Glomerular endothelial cell (primary cell): ENCODE data around the gene CDH23. TPM values are rescaled to one million over a fixed set of nuclear protein-coding genes. Genes with fewer than 3 reads are reported as not detected.

Experiments used
- DNase-seq: peaks from one replicate; pipeline ENCODE4 v3.0.0-alpha.2; 2011; ENCODE audit warnings: low read depth, low spot score; ENCODE audit errors: extremely low read depth
- total RNA-seq: library from RNA; depleted of rRNA; stranded (reverse); fragments of >200 nt; gene quantifications from 2 replicates; pipeline ENCODE4 v1.2.3, GENCODE V29; 2015

The CDH23 gene
- total RNA-seq, 1 donor from 2014 or later = not detected

- DNase-seq = no peak
Measured at GRCh38 chr10:71647526-71648253, 251.0 kb downstream of the CDH23 start.

GRCh38 chr10:71648254-71648932 is 251.7 kb downstream of the CDH23 start:
- no peak for DNase-seq

GRCh38 chr10:71648933-71649320 is 252.2 kb downstream of the CDH23 start:
- DNase-seq = no peak

GRCh38 chr10:71649631-71650030 is 252.9 kb downstream of the CDH23 start:
- DNase-seq = no peak

- DNase-seq = no peak
Measured at GRCh38 chr10:71650397-71650796, 253.7 kb downstream of the CDH23 start.

- DNase-seq = no peak
Measured at GRCh38 chr10:71651428-71651827, 254.7 kb downstream of the CDH23 start.

- DNase-seq = no peak
Measured at GRCh38 chr10:71651928-71652327, 255.2 kb downstream of the CDH23 start.

- no peak for DNase-seq
Measured at GRCh38 chr10:71653044-71653443, 256.3 kb downstream of the CDH23 start.

GRCh38 chr10:71656220-71656619 is 259.5 kb downstream of the CDH23 start:
- DNase-seq = no peak

GRCh38 chr10:71657604-71658466 is 261.1 kb downstream of the CDH23 start:
- no peak for DNase-seq

GRCh38 chr10:71658467-71658745 is 261.7 kb downstream of the CDH23 start:
- DNase-seq = no peak

GRCh38 chr10:71659111-71659634 is 262.5 kb downstream of the CDH23 start:
- DNase-seq = no peak

- DNase-seq = no peak
Measured at GRCh38 chr10:71659737-71660136, 263.0 kb downstream of the CDH23 start.

- no peak for DNase-seq
Measured at GRCh38 chr10:71660313-71660712, 263.6 kb downstream of the CDH23 start.

GRCh38 chr10:71661060-71661622 is 264.4 kb downstream of the CDH23 start:
- no peak for DNase-seq

GRCh38 chr10:71661779-71662336 is 265.1 kb downstream of the CDH23 start:
- DNase-seq = no peak

GRCh38 chr10:71663311-71663710 is 266.6 kb downstream of the CDH23 start:
- no peak for DNase-seq

- no peak for DNase-seq
Measured at GRCh38 chr10:71664585-71664984, 267.9 kb downstream of the CDH23 start.

GRCh38 chr10:71665456-71665855 is 268.7 kb downstream of the CDH23 start:
- no peak for DNase-seq

GRCh38 chr10:71666639-71667386 is 270.1 kb downstream of the CDH23 start:
- DNase-seq = no peak
